Measurements from ENCODE around the gene KLF16. TPM values are rescaled to one million over a fixed set of nuclear protein-coding genes. Genes with fewer than 3 reads are reported as not detected.
A peak's percentile ranks its signal among the peaks of the same experiment; 100 is the strongest.
"Not testable (repeated sequence)": the region's sequence is repeated elsewhere in the genome, so short reads cannot be mapped to it uniquely, and the experiment has no call there.

Gene KLF16
- total and polyA plus RNA-seq, 10 of the 15 experiments (the other 5 are each of a cell fraction or from before 2014, with no cell fraction given): 0.03 to 41.2 (median 2.6) TPM

DNA sequence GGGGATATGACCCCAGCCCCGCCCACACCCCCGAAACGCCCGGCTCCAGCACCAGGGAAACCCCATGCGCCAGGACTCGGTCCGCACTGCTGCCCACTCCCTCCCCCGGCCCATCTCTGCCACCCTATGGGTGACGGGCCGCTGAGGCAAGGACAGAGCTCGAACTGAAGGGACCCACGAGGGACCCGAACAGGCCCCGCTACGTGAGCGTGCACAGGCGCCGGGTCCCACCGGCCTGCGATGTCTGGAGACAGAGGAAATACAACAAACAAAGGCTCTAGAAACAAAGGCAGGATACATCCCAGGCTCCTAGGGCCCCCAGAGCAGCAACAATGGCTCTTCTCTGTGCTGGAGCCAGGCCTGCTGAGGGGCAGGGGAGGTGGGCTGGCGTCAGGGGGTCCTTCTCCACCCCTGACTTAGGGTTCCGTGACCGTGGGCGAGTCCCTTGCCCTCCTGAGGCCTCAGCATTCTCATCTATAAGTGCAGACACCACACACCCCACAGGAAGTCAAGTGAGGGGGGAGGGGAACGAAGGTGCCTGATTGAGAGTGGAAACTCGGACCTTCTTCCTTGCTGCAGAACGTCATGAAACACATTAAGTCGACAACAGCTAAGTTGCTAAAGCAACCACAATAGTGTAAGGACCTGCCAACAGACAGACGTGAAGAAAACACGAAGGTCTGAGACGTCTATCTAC, 18.9 kb upstream of the KLF16 start:
- WGBS (ENCODE audit: insufficient coverage, insufficient replicate concordance, low lambda C conversion rate, missing lambda C conversion rate): 48% methylated on average over 28 of the region's 31 CpGs
- SMC1A ChIA-PET (ENCODE audit: uncharacterized antibody, unreplicated experiment): interaction anchor here (1.3 kb wide), 1 partner anchor 13 kb away, joined by 3 read pairs; no protein-coding TSS in a partner anchor
- TF ChIP-seq ASH2L (IDR thresholded peaks at IDR 0.05; ENCODE audit: borderline replicate concordance, low read depth) (no peak), PAX8 (IDR thresholded peaks at IDR 0.05) (no peak), CHD2 (IDR thresholded peaks at IDR 0.05; ENCODE audit: borderline replicate concordance, low read depth, low read length) (peak; percentile 49; the same call in 1 of the 2 replicates), CBX3 (IDR thresholded peaks at IDR 0.05; ENCODE audit: borderline replicate concordance, low read depth) (no peak)
- TF ChIP-seq, protein P1, sequence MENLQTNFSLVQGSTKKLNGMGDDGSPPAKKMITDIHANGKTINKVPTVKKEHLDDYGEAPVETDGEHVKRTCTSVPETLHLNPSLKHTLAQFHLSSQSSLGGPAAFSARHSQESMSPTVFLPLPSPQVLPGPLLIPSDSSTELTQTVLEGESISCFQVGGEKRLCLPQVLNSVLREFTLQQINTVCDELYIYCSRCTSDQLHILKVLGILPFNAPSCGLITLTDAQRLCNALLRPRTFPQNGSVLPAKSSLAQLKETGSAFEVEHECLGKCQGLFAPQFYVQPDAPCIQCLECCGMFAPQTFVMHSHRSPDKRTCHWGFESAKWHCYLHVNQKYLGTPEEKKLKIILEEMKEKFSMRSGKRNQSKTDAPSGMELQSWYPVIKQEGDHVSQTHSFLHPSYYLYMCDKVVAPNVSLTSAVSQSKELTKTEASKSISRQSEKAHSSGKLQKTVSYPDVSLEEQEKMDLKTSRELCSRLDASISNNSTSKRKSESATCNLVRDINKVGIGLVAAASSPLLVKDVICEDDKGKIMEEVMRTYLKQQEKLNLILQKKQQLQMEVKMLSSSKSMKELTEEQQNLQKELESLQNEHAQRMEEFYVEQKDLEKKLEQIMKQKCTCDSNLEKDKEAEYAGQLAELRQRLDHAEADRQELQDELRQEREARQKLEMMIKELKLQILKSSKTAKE (IDR thresholded peaks at IDR 0.05; ENCODE audit: low read depth, poor library complexity, severe bottlenecking): no peak
- H3K27me3 ChIP-seq (replicated peaks in 1 of 2; ENCODE audit: control insufficient read depth in 2 of 2, insufficient read depth in 2 of 2, low read length in 1 of 2): no peaks in the 10 kb centered on the region
- H2AFZ ChIP-seq (ENCODE audit: control insufficient read depth, low read depth, low read length): no peak overlapping the region
- RAD21 ChIA-PET (ENCODE audit: unreplicated experiment): no interaction called here
- ATAC-seq (peak; percentile 61), DNase-seq (ENCODE audit: low read depth, low spot score) (no peak), FAIRE-seq (no peak)
- intact Hi-C loops (cut with micrococcal nuclease; ENCODE audit: unreplicated experiment) (no loop called here), in situ Hi-C loops (cut with MboI) (no loop called here)
- peak overlapping the region; percentile 86 for H3K4me2 ChIP-seq (ENCODE audit: control insufficient read depth, insufficient read depth)
- H4K20me1 ChIP-seq (ENCODE audit: control insufficient read depth, insufficient read depth): peaks cover 9% of the 10 kb centered on the region; the same call in 1 of the 2 replicates
- peaks cover 21% of the 10 kb centered on the region for H3K4me1 ChIP-seq (ENCODE audit: control insufficient read depth, insufficient read depth, low read length)
- peaks cover 0 to 6% of the 10 kb centered on the region in 2 experiments; a peak in 2 of 4 replicates for H3K36me3 ChIP-seq (ENCODE audit: control insufficient read depth in 2 of 2, insufficient read depth in 2 of 2, low read length in 1 of 2)
- no peaks in the 10 kb centered on the region for H3K9me3 ChIP-seq (replicated peaks; ENCODE audit: control insufficient read depth, insufficient read depth, low read length)
- peaks cover 34% of the 10 kb centered on the region for H3K79me2 ChIP-seq (ENCODE audit: control insufficient read depth, insufficient read depth, low read length)
- peak overlapping the region; percentile 54 for H3K9ac ChIP-seq (ENCODE audit: control insufficient read depth, insufficient read depth, low read length)
- CTCF ChIA-PET: interaction anchor here (1.7 kb wide), 1 partner anchor 15 kb away, joined by 5 read pairs; no protein-coding TSS in a partner anchor
- peak overlapping the region; percentile 55 for H3K4me3 ChIP-seq
- H3K27ac ChIP-seq (ENCODE audit: control insufficient read depth, insufficient read depth): peak overlapping the region; percentile 30; the same call in 1 of the 2 replicates
- BruUV-seq (replicated peaks): no TSS peak
- POLR2A ChIA-PET: interaction anchor here (1.0 to 2.7 kb wide), 2 partner anchors 7 to 22 kb away, joined by 3 to 9 read pairs; no protein-coding TSS in a partner anchor

DNA sequence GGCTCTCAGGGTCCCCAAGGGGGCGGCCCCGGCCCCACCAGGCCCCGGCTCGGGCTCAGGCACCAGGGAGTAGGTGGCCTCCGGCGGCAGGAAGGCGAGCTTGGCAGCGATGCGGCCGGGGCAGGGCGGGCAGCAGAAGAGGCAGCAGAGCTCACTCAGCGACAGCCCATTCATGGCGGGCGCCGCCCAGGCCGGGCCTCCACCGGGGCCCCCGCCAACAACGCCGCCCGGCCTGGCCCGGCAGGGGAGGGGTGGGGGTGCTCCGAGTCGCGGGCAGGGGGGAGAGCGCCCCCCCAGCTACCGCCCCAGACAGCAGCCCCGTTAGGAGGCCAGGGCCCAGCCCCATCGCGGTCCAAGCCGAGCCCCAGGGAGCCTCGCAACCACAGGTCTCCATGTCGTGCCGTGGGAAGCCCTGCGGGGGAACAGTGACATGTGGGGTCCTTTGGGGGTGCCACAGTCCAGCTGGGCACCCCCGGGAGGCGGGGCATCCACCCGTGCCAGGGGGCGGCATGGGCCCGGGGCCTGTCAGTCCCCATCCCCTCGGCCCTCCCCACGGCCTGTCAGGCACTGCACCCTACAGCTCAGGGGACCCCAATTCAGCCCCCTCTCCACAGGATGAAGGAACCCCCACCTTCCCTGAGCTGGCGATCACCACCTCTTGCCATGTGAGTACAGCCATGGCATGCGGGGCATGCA, 18.2 kb upstream of the KLF16 start:
- H3K27me3 ChIP-seq (replicated peaks in 1 of 2; ENCODE audit: control insufficient read depth in 2 of 2, insufficient read depth in 2 of 2, low read length in 1 of 2); ATAC-seq; intact Hi-C loops (cut with micrococcal nuclease; ENCODE audit: unreplicated experiment); in situ Hi-C loops (cut with MboI); DNase-seq (ENCODE audit: low read depth, low spot score); H3K9me3 ChIP-seq (replicated peaks; ENCODE audit: control insufficient read depth, insufficient read depth, low read length); SMC1A ChIA-PET (ENCODE audit: uncharacterized antibody, unreplicated experiment); H2AFZ ChIP-seq (ENCODE audit: control insufficient read depth, low read depth, low read length); H3K36me3 ChIP-seq (ENCODE audit: control insufficient read depth in 2 of 2, insufficient read depth in 2 of 2, low read length in 1 of 2); H3K4me3 ChIP-seq; H3K9ac ChIP-seq (ENCODE audit: control insufficient read depth, insufficient read depth, low read length); RAD21 ChIA-PET (ENCODE audit: unreplicated experiment); BruUV-seq (replicated peaks); POLR2A ChIA-PET; H4K20me1 ChIP-seq (ENCODE audit: control insufficient read depth, insufficient read depth); FAIRE-seq: not testable (repeated sequence)
- H3K4me2 ChIP-seq (ENCODE audit: control insufficient read depth, insufficient read depth): peak overlapping the region; percentile 55; the same call in 1 of the 2 replicates
- WGBS (ENCODE audit: insufficient coverage, insufficient replicate concordance, low lambda C conversion rate, missing lambda C conversion rate): 92% methylated on average over 12 of the region's 44 CpGs
- peaks cover 21% of the 10 kb centered on the region for H3K4me1 ChIP-seq (ENCODE audit: control insufficient read depth, insufficient read depth, low read length)
- H3K79me2 ChIP-seq (ENCODE audit: control insufficient read depth, insufficient read depth, low read length): peaks cover 34% of the 10 kb centered on the region
- H3K27ac ChIP-seq (ENCODE audit: control insufficient read depth, insufficient read depth): peak overlapping the region; percentile 30; the same call in 1 of the 2 replicates
- CTCF ChIA-PET: interaction anchor here (1.7 kb wide), 1 partner anchor 16 kb away, joined by 5 read pairs; no protein-coding TSS in a partner anchor
